Measurements from ENCODE around the gene SAMD4A. TPM values are rescaled to one million over a fixed set of nuclear protein-coding genes. Genes with fewer than 3 reads are reported as not detected.
A peak's percentile ranks its signal among the peaks of the same experiment; 100 is the strongest.

SAMD4A gene
- total RNA-seq, 1 donor from 2014 or later = 66.0 TPM

GRCh38 chr14:54718046-54718445, 151.1 kb downstream of the SAMD4A start:
- Histone ChIP-seq H3K9me3 (no peaks in the 10 kb centered on the region), H3K27ac (peak overlapping the region; percentile 62 to 66), H3K4me1 (peaks cover 4 to 48% of the 10 kb centered on the region in 2 donors), H3K27me3 (no peaks in the 10 kb centered on the region), H3K4me3 (no peak overlapping the region), H3K36me3 (no peaks in the 10 kb centered on the region)
- no peak for TF ChIP-seq CTCF (IDR thresholded peaks at IDR 0.05)
- intact Hi-C loops (cut with DNase I) = loop anchor here (10.0 kb wide), 1 partner anchor 47 kb away; no protein-coding TSS in a partner anchor
- no peak for DNase-seq (ENCODE audit: low spot score in 2 of 2)

GRCh38 chr14:54719406-54719805, 152.5 kb downstream of the SAMD4A start:
- Histone ChIP-seq H3K4me1 (peaks cover 4 to 36% of the 10 kb centered on the region in 2 donors), H3K27ac (peak overlapping the region; percentile 62 to 66), H3K4me3 (no peak overlapping the region), H3K27me3 (no peaks in the 10 kb centered on the region), H3K9me3 (no peaks in the 10 kb centered on the region), H3K36me3 (no peaks in the 10 kb centered on the region)
- intact Hi-C loops (cut with DNase I) = loop anchor here (10.0 kb wide), 1 partner anchor 45 kb away; no protein-coding TSS in a partner anchor
- DNase-seq (ENCODE audit: low spot score in 2 of 2) = no peak
- TF ChIP-seq CTCF (IDR thresholded peaks at IDR 0.05) = no peak

- Histone ChIP-seq H3K4me1 (peaks cover 0 to 20% of the 10 kb centered on the region in 2 donors), H3K4me3 (no peak overlapping the region), H3K27me3 (no peaks in the 10 kb centered on the region), H3K36me3 (no peaks in the 10 kb centered on the region), H3K27ac (no peak overlapping the region), H3K9me3 (no peaks in the 10 kb centered on the region)
- intact Hi-C loops (cut with DNase I) = no loop called here
- TF ChIP-seq CTCF (IDR thresholded peaks at IDR 0.05) = peak in 1 of 3 experiments; percentile 47
- no peak for DNase-seq (ENCODE audit: low spot score in 2 of 2)
Observed at GRCh38 chr14:54722791-54723432, 156.0 kb downstream of the SAMD4A start.

GRCh38 chr14:54724123-54724522, 157.2 kb downstream of the SAMD4A start:
- intact Hi-C loops (cut with DNase I) = no loop called here
- no peaks in the 10 kb centered on the region for H3K36me3 ChIP-seq
- H3K4me3 ChIP-seq = no peak overlapping the region
- H3K27me3 ChIP-seq = no peaks in the 10 kb centered on the region
- DNase-seq (ENCODE audit: low spot score in 2 of 2) = no peak
- TF ChIP-seq CTCF (IDR thresholded peaks at IDR 0.05) = no peak
- no peaks in the 10 kb centered on the region for H3K9me3 ChIP-seq
- H3K27ac ChIP-seq = no peak overlapping the region
- peaks cover 0 to 8% of the 10 kb centered on the region in 2 donors for H3K4me1 ChIP-seq

GRCh38 chr14:54724676-54725325, 157.9 kb downstream of the SAMD4A start:
- Histone ChIP-seq H3K27me3 (no peaks in the 10 kb centered on the region), H3K4me3 (no peak overlapping the region), H3K36me3 (no peaks in the 10 kb centered on the region), H3K4me1 (peaks cover 0 to 2% of the 10 kb centered on the region in 2 donors), H3K9me3 (no peaks in the 10 kb centered on the region), H3K27ac (no peak overlapping the region)
- no peak for TF ChIP-seq CTCF (IDR thresholded peaks at IDR 0.05)
- intact Hi-C loops (cut with DNase I) = no loop called here
- DNase-seq (ENCODE audit: low spot score in 2 of 2) = no peak
